Calu3 (cell line): ENCODE measurements around the gene LCE4A. TPM values are rescaled to one million over a fixed set of nuclear protein-coding genes. Genes with fewer than 3 reads are reported as not detected.

ENCODE experiments used
- BruUV-seq: library from RNA; stranded (reverse); fragments of 400-500 nt; replicated peaks from 2 replicates; lab custom pipeline; 2021; lab: Mats Ljungman, UMichigan
- CTCF ChIA-PET: fragments of 300-600 bp; sonication (Branson Sonifier 250); formaldehyde crosslinking; loops from one replicate; lab custom pipeline; 2022; ENCODE audit warnings: antibody characterized with exemption; lab: Charles Lee
- DNase-seq: peaks from one replicate; pipeline ENCODE4 v3.0.0; 2022
- H3K27ac Mint-ChIP-seq: one replicate; pipeline ENCODE4 v1.8.0; 2022; ENCODE audit warnings: mixed read lengths; ENCODE audit not compliant: unreplicated experiment
- H3K27me3 Mint-ChIP-seq: one replicate; pipeline ENCODE4 v1.8.0; 2022; ENCODE audit warnings: mixed read lengths; ENCODE audit not compliant: unreplicated experiment
- H3K36me3 Mint-ChIP-seq: one replicate; pipeline ENCODE4 v1.8.0; 2022; ENCODE audit warnings: mild to moderate bottlenecking, moderate library complexity, mixed read lengths; ENCODE audit not compliant: insufficient read depth, unreplicated experiment
- H3K4me1 Mint-ChIP-seq: one replicate; pipeline ENCODE4 v1.8.0; 2022; ENCODE audit warnings: mild to moderate bottlenecking, low read depth, mixed read lengths; ENCODE audit not compliant: unreplicated experiment
- H3K4me3 Mint-ChIP-seq: one replicate; pipeline ENCODE4 v1.8.0; 2022; ENCODE audit warnings: mild to moderate bottlenecking, low read depth, moderate library complexity, mixed read lengths; ENCODE audit not compliant: unreplicated experiment
- H3K9me3 Mint-ChIP-seq: one replicate; pipeline ENCODE4 v1.8.0; 2022; ENCODE audit warnings: low read depth, mixed read lengths; ENCODE audit not compliant: unreplicated experiment
- CTCF ChIP-seq: fragments of 200-600 bp; IDR thresholded peaks from one replicate; pipeline ENCODE4 v1.8.0; 2022; ENCODE audit warnings: antibody characterized with exemption; ENCODE audit not compliant: unreplicated experiment
- intact Hi-C: fragments of 100-400 bp; cut with micrococcal nuclease; formaldehyde crosslinking; loops from one replicate; pipeline ENCODE4 v1.10.0; 2022; ENCODE audit not compliant: unreplicated experiment
- total RNA-seq: library from RNA; stranded (reverse); gene quantifications from 2 replicates; pipeline ENCODE4 v1.2.3, GENCODE V29; 2022

LCE4A gene
- total RNA-seq, 1 experiment from 2014 or later: not detected

GRCh38 chr1:152741656-152742055 lies 33.7 kb downstream of the LCE4A start:
- Mint-ChIP-seq H3K36me3 (peaks cover 4% of the 10 kb centered on the region), H3K9me3 (no peaks in the 10 kb centered on the region), H3K4me1 (peaks cover 10% of the 10 kb centered on the region), H3K27ac (no peak overlapping the region), H3K27me3 (peaks cover 77% of the 10 kb centered on the region), H3K4me3 (no peak overlapping the region)
- CTCF ChIA-PET: no interaction called here
- intact Hi-C loops: loop anchor here (10.0 kb wide), 2 partner anchors 247 to 483 kb away; no protein-coding TSS in a partner anchor
- DNase-seq: no peak
- no TSS peak for BruUV-seq
- no peak for TF ChIP-seq CTCF

- Mint-ChIP-seq H3K4me3 (no peak overlapping the region), H3K27me3 (peaks cover 58% of the 10 kb centered on the region), H3K4me1 (peaks cover 10% of the 10 kb centered on the region), H3K9me3 (no peaks in the 10 kb centered on the region), H3K27ac (no peak overlapping the region), H3K36me3 (peaks cover 4% of the 10 kb centered on the region)
- no peak for DNase-seq
- CTCF ChIA-PET: no interaction called here
- no peak for TF ChIP-seq CTCF
- no TSS peak for BruUV-seq
- intact Hi-C loops: loop anchor here (10.0 kb wide), 2 partner anchors 249 to 481 kb away; no protein-coding TSS in a partner anchor
These were observed 35.6 kb downstream of the LCE4A start for GRCh38 chr1:152743371-152744145.

GRCh38 chr1:152745289-152745704 lies 37.3 kb downstream of the LCE4A start:
- BruUV-seq: no TSS peak

More at GRCh38 chr1:152745289-152745704, 37.3 kb downstream of the LCE4A start:
- peak; percentile 21 for DNase-seq
- no peaks in the 10 kb centered on the region for H3K9me3 Mint-ChIP-seq
- CTCF ChIA-PET: interaction anchor here (0.6 to 1.4 kb wide), 4 partner anchors 14 to 124 kb away, joined by 3 to 6 read pairs (median 4); no protein-coding TSS in a partner anchor
- peaks cover 4% of the 10 kb centered on the region for H3K36me3 Mint-ChIP-seq
- no peak for TF ChIP-seq CTCF
- H3K27me3 Mint-ChIP-seq: peaks cover 55% of the 10 kb centered on the region
- H3K4me1 Mint-ChIP-seq: peaks cover 10% of the 10 kb centered on the region
- no peak overlapping the region for H3K4me3 Mint-ChIP-seq
- intact Hi-C loops: loop anchor here (5.0 to 10.0 kb wide), 3 partner anchors 122 to 480 kb away; no protein-coding TSS in a partner anchor
- no peak overlapping the region for H3K27ac Mint-ChIP-seq
